Prostate gland (tissue), 2 donors: Measurements from ENCODE around the gene CAB39.

ENCODE experiments used
- CTCF ChIP-seq, 4 experiments: fragments of 200-600 bp in 2 of 4; fragments of 450-650 bp in 2 of 4; sonication (generic) in 2 of 4; IDR thresholded peaks; 1 replicate in 3 of 4; 2 replicates in 1 of 4; pipeline ENCODE4 v1.5.1; 2016 to 2019; ENCODE audit warnings: antibody characterized with exemption in 4 of 4, mild to moderate bottlenecking in 2 of 4, moderate library complexity in 2 of 4
- POLR2AphosphoS5 ChIP-seq: sonication (generic); formaldehyde crosslinking; IDR thresholded peaks from one replicate; pipeline ENCODE4 v1.6.1; 2017; ENCODE audit warnings: antibody characterized with exemption

DNA sequence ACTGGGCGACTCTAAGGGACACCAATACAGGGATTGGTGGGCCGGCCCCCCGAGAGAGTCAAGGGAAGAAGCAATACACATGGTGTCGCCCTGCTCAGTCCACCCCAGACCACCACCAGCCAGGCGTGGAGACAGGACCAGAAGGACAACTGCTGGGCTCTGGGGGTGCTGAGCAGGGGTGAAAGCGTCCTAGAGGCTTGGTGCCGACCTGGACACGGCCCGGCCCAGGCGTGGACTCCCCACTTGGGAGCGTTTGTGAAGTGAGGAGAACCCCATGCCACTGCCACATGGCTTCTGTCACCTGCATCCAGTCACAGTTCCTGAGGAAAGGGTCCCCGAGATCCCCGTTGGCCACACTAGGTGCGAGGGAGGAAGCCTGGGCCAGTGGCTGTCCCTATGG is 116.7 kb downstream of the CAB39 start:
- no peak for TF ChIP-seq CTCF (IDR thresholded peaks at IDR 0.05)
- TF ChIP-seq POLR2AphosphoS5, result no peak
